HEK293T (cell line): ENCODE measurements around the gene B3GLCT.

Source experiments
- BHLHE40 ChIP-seq: fragments of 450-650 bp; IDR thresholded peaks from 2 replicates; pipeline ENCODE4 v1.6.1; 2016; ENCODE audit warnings: mild to moderate bottlenecking, moderate library complexity, borderline replicate concordance
- FOXA1 ChIP-seq: fragments of 450-650 bp; IDR thresholded peaks from 2 replicates; pipeline ENCODE4 v1.6.1; 2016; ENCODE audit warnings: mild to moderate bottlenecking
- FOXK2 ChIP-seq: fragments of 450-650 bp; IDR thresholded peaks from 2 replicates; pipeline ENCODE4 v1.6.1; 2016; ENCODE audit warnings: mild to moderate bottlenecking
- FOXM1 ChIP-seq: fragments of 450-650 bp; IDR thresholded peaks from 2 replicates; pipeline ENCODE4 v1.6.1; 2017; ENCODE audit warnings: mild to moderate bottlenecking, borderline replicate concordance
- HDGF ChIP-seq: fragments of 450-650 bp; IDR thresholded peaks from 2 replicates; pipeline ENCODE4 v1.6.1; 2017; ENCODE audit warnings: antibody characterized with exemption, borderline replicate concordance
- L3MBTL2 ChIP-seq: fragments of 450-650 bp; conservative IDR thresholded peaks from 2 replicates; pipeline ENCODE4 v1.6.1; 2016; ENCODE audit warnings: mild to moderate bottlenecking
- SP1 ChIP-seq: fragments of 450-650 bp; IDR thresholded peaks from 2 replicates; pipeline ENCODE4 v1.6.1; 2017
- SUZ12 ChIP-seq: fragments of 450-650 bp; IDR thresholded peaks from 2 replicates; pipeline ENCODE4 v1.6.1; 2016; ENCODE audit warnings: mild to moderate bottlenecking
- TARDBP ChIP-seq: fragments of 450-650 bp; IDR thresholded peaks from 2 replicates; pipeline ENCODE4 v1.6.1; 2016
- ZNF384 ChIP-seq: fragments of 450-650 bp; IDR thresholded peaks from 2 replicates; pipeline ENCODE4 v1.6.1; 2016

GRCh38 chr13:31234729-31235128 lies 35.0 kb downstream of the B3GLCT start:
- TF ChIP-seq FOXA1 (no peak), BHLHE40 (no peak), TARDBP (no peak), SUZ12 (no peak), FOXK2 (no peak), ZNF384 (no peak), HDGF (no peak), SP1 (no peak), FOXM1 (no peak), L3MBTL2 (no peak)
